ENCODE measurements around the gene RHCE.
"Not testable (repeated sequence)": the region's sequence is repeated elsewhere in the genome, so short reads cannot be mapped to it uniquely, and the experiment has no call there.

DNA sequence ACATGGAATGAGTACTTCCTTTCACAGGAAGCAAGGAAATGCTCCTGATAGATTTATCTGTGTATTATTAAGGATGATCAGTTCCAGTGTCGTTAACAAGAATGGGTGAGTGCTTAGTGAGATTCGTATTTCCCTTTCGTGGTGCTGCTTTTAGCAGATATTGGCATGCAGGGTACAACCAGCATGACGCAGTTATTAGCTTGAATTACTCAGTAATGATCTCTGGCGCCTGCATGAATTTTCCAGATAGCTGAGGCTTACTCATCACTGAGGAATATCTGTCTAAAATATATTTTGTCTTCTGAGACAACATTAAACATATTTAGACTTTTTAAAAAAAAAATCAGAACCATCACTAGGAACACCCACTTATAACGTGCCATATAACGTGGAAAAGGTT, 48.9 kb downstream of the RHCE start:
- TF ChIP-seq MAFK (IDR thresholded peaks at IDR 0.05; ENCODE audit: low read length); MEF2A (IDR thresholded peaks at IDR 0.05; ENCODE audit: control insufficient read depth, low read depth, low read length); CTCF (IDR thresholded peaks at IDR 0.05 in 2 of 3, conservative IDR thresholded peaks at IDR 0.05 in 1 of 3; ENCODE audit: insufficient read depth in 2 of 3, low read depth in 1 of 3, low read length in 3 of 3); NFYB (IDR thresholded peaks at IDR 0.05; ENCODE audit: extremely low read depth, insufficient read length); FOXA3 (CRISPR knock-in tag; conservative IDR thresholded peaks at IDR 0.05 in 1 of 2, IDR thresholded peaks at IDR 0.05 in 1 of 2); MTA3 (IDR thresholded peaks at IDR 0.05; ENCODE audit: borderline replicate concordance); ZNF232 (CRISPR knock-in tag; IDR thresholded peaks at IDR 0.05); TEAD2 (tag; IDR thresholded peaks at IDR 0.05): not testable (repeated sequence)

Data from K562 (cell line).